ENCODE results near the gene PCDHB14. TPM values are rescaled to one million over a fixed set of nuclear protein-coding genes. Genes with fewer than 3 reads are reported as not detected.

Gene PCDHB14
- total RNA-seq = 0.46 and 0.85 TPM in 2 replicates

GRCh38 chr5:141223112-141223783 is at the start of gene PCDHB14:
TSS of gene PCDHB14 (plus strand) at chr5:141223343. CDS start at chr5:141223506, 163 bp downstream.

GRCh38 chr5:141177577-141178191 is 45.5 kb upstream of the PCDHB14 start, which contains the start of gene PCDHB8:
TSS of gene PCDHB8 (plus strand) at chr5:141177790. CDS start at chr5:141178035, 245 bp downstream.

GRCh38 chr5:141182248-141182647 is 40.9 kb upstream of the PCDHB14 start, which contains the start of gene PCDHB16:
TSS of gene PCDHB16 (plus strand) at chr5:141182387. CDS start at chr5:141182560, 173 bp downstream.

GRCh38 chr5:141186897-141187512 is 36.1 kb upstream of the PCDHB14 start, which contains the start of gene PCDHB9:
TSS of gene PCDHB9 (plus strand) at chr5:141187161. CDS start at chr5:141187319, 158 bp downstream.

GRCh38 chr5:141192110-141192725 is 30.9 kb upstream of the PCDHB14 start, which contains the start of gene PCDHB10:
TSS of gene PCDHB10 (plus strand) at chr5:141192353. CDS start at chr5:141192553, 200 bp downstream.

GRCh38 chr5:141199359-141200235 is 23.5 kb upstream of the PCDHB14 start, which contains the start of gene PCDHB11:
TSS of gene PCDHB11 (plus strand) at chr5:141199627. CDS start at chr5:141199775, 148 bp downstream.

GRCh38 chr5:141208478-141208877 is 14.7 kb upstream of the PCDHB14 start, which contains the start of gene PCDHB12:
TSS of gene PCDHB12 (plus strand) at chr5:141208719. CDS start at chr5:141208908, 189 bp downstream.

GRCh38 chr5:141213656-141214339 is 9.3 kb upstream of the PCDHB14 start, which contains the start of gene PCDHB13:
TSS of gene PCDHB13 (plus strand) at chr5:141213919. CDS start at chr5:141214124, 205 bp downstream.

GRCh38 chr5:141245250-141245717 is 22.1 kb downstream of the PCDHB14 start, which contains the start of gene PCDHB15:
TSS of gene PCDHB15 (plus strand) at chr5:141245395. CDS start at chr5:141245579, 184 bp downstream.

Other genes with a start within 250 kb of the PCDHB14 start
- gene PCDHB1, start 172.0 kb upstream of the PCDHB14 start, total RNA-seq = not detected in 2 replicates
- 1.6 and 1.8 TPM in 2 replicates for gene PCDHB2, start 128.7 kb upstream of the PCDHB14 start, total RNA-seq
- 0.55 and 0.57 TPM in 2 replicates for gene PCDHB3, start 122.9 kb upstream of the PCDHB14 start, total RNA-seq
- gene PCDHB4, start 101.5 kb upstream of the PCDHB14 start, total RNA-seq = 0.09 and 0.14 TPM in 2 replicates
- gene PCDHB5, start 88.1 kb upstream of the PCDHB14 start, total RNA-seq = 0.57 and 1.4 TPM in 2 replicates
- under 0.01 and 0.09 TPM in 2 replicates for gene PCDHB6, start 73.3 kb upstream of the PCDHB14 start, total RNA-seq
- 0.18 and 0.71 TPM in 2 replicates for gene PCDHB7, start 50.7 kb upstream of the PCDHB14 start, total RNA-seq
- gene PCDHB8, start 45.6 kb upstream of the PCDHB14 start, total RNA-seq = 0.09 and 0.43 TPM in 2 replicates
- 0.18 and 0.85 TPM in 2 replicates for gene PCDHB16, start 41.0 kb upstream of the PCDHB14 start, total RNA-seq
- 0.09 and 0.14 TPM in 2 replicates for gene PCDHB9, start 36.2 kb upstream of the PCDHB14 start, total RNA-seq
- gene PCDHB10, start 31.0 kb upstream of the PCDHB14 start, total RNA-seq = 0.28 and 0.71 TPM in 2 replicates
- gene PCDHB11, start 23.7 kb upstream of the PCDHB14 start, total RNA-seq = 0.18 and 0.28 TPM in 2 replicates
- gene PCDHB12, start 14.6 kb upstream of the PCDHB14 start, total RNA-seq = 0.09 and 0.43 TPM in 2 replicates
- 0.28 TPM in 2 replicates for gene PCDHB13, start 9.4 kb upstream of the PCDHB14 start, total RNA-seq
- 0.46 and 0.71 TPM in 2 replicates for gene PCDHB15, start 22.1 kb downstream of the PCDHB14 start, total RNA-seq
- 0.14 and 0.18 TPM in 2 replicates for gene SLC25A2, start 80.7 kb downstream of the PCDHB14 start, total RNA-seq
- 75.2 and 97.5 TPM in 2 replicates for gene TAF7, start 97.4 kb downstream of the PCDHB14 start, total RNA-seq
- gene PCDHGA1, start 107.2 kb downstream of the PCDHB14 start, total RNA-seq = 1.1 TPM in 2 replicates
- 2.7 and 2.8 TPM in 2 replicates for gene PCDHGA2, start 115.4 kb downstream of the PCDHB14 start, total RNA-seq
- 0.85 and 1.4 TPM in 2 replicates for gene PCDHGA3, start 120.5 kb downstream of the PCDHB14 start, total RNA-seq
- 2.3 and 3.3 TPM in 2 replicates for gene PCDHGB1, start 126.8 kb downstream of the PCDHB14 start, total RNA-seq
- gene PCDHGA4, start 131.7 kb downstream of the PCDHB14 start, total RNA-seq = 3.3 and 4.5 TPM in 2 replicates
- 2.4 and 2.7 TPM in 2 replicates for gene PCDHGB2, start 136.7 kb downstream of the PCDHB14 start, total RNA-seq
- 1.3 TPM in 2 replicates for gene PCDHGA5, start 140.8 kb downstream of the PCDHB14 start, total RNA-seq
- gene PCDHGB3, start 146.9 kb downstream of the PCDHB14 start, total RNA-seq = 5.3 and 5.4 TPM in 2 replicates
- gene PCDHGA6, start 150.5 kb downstream of the PCDHB14 start, total RNA-seq = 3.0 and 3.2 TPM in 2 replicates
- 4.1 and 4.6 TPM in 2 replicates for gene PCDHGA7, start 159.4 kb downstream of the PCDHB14 start, total RNA-seq
- gene PCDHGB4, start 164.4 kb downstream of the PCDHB14 start, total RNA-seq = 26.9 and 27.5 TPM in 2 replicates
- gene PCDHGA8, start 169.3 kb downstream of the PCDHB14 start, total RNA-seq = 3.0 and 3.3 TPM in 2 replicates
- 15.9 and 19.9 TPM in 2 replicates for gene PCDHGB5, start 174.6 kb downstream of the PCDHB14 start, total RNA-seq
- 2.7 and 3.1 TPM in 2 replicates for gene PCDHGA9, start 179.4 kb downstream of the PCDHB14 start, total RNA-seq
- 2.7 and 3.1 TPM in 2 replicates for gene PCDHGB6, start 184.7 kb downstream of the PCDHB14 start, total RNA-seq
- 4.3 and 5.4 TPM in 2 replicates for gene PCDHGA10, start 189.6 kb downstream of the PCDHB14 start, total RNA-seq
- gene PCDHGB7, start 194.3 kb downstream of the PCDHB14 start, total RNA-seq = 6.3 and 6.9 TPM in 2 replicates
- 6.4 and 8.5 TPM in 2 replicates for gene PCDHGA11, start 197.7 kb downstream of the PCDHB14 start, total RNA-seq
- gene PCDHGA12, start 207.2 kb downstream of the PCDHB14 start, total RNA-seq = 9.1 and 11.7 TPM in 2 replicates

Data from smooth muscle cell of bladder (primary cell).